GM19452 (cell line): ENCODE data around the gene GNA14.
"Not testable (repeated sequence)": the region's sequence is repeated elsewhere in the genome, so short reads cannot be mapped to it uniquely, and the experiment has no call there.

Source experiments
- ATAC-seq: cut with Tn5 transposase; IDR thresholded peaks from one replicate; pipeline ENCODE4 v1.9.1; 2021; ENCODE audit not compliant: unreplicated experiment

GNA14 gene

DNA sequence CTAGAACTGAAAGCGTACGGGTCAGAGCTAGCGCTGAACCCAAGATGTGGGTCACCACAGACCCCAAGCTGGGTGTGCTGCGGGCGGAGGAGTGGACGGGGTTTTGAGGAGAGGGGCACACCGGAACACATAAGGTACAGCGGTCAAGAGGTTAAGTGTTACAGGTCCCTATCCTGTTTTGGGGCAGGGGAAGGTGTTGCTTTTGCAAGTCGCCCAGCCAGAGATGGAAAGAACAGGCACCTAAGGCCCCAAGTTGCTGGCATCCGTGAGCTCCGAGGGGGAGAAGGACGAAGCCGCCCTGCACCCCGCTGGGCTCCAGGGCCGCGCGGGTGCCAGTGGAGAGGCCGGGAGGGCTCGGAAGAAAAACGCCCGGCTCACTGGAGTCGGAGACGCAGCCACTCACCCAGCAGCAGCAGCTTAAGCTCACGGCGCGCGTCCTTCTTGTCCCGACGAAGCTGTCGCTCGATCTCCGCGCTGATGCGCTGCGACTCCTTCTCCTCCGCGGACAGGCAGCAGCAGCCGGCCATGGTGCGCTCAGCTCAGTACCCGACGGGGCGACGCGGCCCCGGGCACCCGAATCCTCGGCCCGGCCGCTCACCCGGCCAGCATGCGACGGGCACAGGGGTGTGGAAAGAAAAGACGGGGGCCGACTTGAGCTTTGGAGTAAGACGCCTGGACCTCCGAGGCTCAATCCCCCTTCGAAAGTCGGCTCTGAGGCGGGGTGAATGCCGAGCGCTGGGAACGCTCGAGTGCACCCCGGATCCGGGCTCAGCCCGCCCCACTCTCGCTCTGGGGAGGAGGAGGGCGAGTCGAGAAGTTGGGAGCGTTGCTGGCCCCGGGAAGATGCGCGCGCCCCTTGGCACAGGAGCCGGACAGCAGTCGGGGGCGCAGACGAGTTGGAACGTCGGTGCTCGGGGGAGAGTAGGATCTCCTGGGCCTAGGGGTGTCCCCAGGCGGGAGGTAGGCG lies 572 bp downstream of the GNA14 start:
- no peak for ATAC-seq

DNA sequence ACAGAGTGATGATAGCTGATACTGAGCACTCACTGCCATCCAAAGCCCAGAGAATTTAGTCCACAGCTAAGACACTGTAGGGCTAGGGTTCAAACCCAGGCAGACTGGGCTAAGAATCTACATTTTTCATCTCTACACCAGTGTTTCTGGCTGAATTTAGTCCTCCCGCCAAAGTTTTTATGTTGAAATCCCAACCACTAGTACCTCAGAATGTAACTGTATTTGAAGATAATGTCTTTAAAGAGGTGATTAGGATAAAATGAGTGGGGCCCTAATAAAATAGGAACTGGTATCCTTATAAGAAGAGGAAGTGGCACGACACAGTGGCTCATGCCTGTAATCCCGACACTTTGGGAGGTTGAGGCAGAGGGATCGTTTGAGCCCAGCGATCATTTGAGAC lies 4.3 kb downstream of the GNA14 start:
- ATAC-seq: no peak

DNA sequence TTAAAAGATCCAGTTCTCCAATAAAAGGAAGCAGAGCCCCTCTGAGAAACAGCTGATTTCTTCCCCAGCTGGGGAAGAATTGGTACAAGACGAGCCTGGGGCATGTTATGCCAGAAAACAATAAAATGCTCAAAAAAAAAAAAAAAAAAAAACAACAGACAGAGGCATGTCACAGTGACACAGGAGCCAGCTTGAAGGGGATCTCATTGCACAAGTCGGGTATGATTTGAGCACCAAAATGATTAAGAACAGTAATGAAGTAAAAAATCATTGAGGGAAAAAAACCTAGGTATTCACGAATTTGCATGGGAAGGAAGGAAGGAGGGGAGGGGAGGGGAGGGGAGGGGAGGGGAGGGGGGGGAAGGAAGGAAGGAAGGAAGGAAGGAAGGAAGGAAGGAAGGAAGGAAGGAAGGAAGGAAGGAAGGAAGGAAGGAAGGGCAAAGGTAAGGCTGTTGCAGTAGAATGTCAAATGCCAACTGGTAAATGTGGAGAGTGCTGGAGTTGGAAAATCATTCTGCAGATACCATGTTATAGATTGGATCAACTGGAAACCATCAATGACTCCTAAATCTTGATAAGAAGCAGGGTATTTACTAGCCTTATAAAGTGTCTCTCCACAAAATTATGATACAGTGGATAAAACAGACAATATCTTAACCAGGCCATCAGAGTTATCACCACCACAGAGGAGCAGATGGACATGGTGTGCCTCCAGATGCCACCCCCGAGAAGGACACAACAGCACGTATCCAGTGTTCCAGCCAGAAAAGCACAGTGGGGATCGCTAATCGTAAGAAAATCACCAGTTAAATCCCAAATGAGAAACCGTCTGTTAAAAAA lies 7.2 kb downstream of the GNA14 start:
- no peak for ATAC-seq

DNA sequence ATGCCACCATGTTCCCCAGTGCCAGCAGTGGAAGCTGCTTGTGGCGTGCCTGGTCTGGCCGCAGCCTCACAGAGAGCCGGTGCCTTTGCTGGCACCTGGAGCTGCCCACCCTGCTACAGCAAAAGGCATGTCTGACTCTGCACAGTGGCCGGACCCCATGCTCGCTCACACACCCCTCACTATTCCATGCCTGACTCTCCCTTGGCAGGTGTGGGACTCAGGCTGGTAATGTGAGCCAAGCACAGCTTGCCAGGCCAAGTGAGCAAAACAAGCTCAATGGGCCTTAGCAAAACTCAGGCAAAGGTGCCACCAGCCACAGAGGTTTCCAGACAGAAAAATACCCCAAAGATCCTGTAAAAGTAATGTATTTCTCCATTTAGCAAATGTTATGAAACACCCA lies 15.5 kb downstream of the GNA14 start:
- no peak for ATAC-seq

DNA sequence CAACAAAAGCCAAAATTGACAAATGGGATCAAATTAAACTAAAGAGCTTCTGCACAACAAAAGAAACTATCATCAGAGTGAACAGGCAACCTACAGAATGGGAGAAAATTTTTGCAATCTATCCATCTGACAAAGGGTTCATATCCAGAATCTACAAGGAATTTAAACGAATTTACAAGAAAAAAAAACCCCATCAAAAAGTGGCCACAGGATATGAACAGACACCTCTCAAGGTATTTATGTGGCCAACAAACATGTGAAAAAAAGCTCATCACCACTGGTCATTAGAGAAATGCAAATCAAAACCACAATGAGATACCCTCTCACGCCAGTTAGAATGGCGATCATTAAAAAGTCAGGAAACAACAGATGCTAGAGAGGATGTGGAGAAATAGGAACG lies 19.3 kb downstream of the GNA14 start:
- not testable (repeated sequence) for ATAC-seq

DNA sequence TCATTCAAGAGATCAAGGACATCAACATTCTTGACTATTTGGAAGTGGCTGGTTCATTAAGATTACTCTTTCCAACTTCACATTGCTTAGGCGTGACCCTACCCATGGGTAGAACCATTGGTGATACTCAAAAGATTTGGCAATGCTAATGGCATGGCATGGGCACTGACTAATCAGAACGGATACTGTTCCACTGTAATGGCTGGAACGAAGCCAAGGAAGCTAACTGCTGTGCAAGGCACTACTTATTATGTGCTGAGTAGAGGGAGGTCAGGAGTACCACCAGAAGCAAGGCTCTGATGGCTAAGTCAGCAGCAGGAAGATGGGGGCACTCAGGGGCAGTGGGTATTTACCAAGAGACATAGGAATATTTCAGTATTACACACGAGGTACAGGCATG lies 31.9 kb downstream of the GNA14 start:
- no peak for ATAC-seq

DNA sequence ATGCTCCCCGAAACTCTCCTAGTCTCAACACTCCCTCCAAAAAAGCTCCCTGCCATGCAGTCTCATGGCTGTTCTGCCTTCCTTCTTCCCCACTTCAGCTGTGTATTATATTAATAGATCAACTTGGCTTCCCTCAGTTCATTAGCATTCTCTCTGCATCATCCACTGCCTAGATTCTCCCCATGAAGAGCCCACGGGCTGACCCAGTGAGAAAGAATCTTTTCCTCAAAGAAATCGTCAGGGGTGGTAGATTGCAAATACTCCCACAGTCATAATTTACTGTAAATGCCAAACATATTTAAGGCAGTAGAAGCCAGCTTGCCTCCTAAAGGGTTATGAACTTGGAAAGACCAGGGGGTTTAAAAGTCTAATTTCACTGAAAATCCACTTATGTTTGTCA lies 33.5 kb downstream of the GNA14 start:
- no peak for ATAC-seq

DNA sequence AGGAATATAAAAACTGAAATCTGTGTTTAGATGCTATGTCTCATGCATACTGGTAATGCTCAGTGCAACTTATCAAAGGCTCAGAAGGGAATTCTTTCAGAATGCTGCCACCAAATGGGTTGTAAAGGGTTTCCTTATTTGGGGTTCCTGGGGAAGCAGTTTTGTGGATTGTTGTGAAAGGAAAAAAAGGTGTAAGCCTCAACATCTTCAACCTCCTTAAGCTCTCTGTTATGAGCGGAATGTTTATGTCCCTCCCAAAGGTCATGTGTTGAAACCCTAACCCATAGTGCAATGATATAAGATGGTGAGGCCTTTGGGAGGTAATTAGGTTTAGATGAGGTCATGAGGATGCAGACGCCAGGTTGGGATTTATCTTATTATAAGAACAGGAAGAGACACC lies 41.6 kb downstream of the GNA14 start:
- no peak for ATAC-seq

DNA sequence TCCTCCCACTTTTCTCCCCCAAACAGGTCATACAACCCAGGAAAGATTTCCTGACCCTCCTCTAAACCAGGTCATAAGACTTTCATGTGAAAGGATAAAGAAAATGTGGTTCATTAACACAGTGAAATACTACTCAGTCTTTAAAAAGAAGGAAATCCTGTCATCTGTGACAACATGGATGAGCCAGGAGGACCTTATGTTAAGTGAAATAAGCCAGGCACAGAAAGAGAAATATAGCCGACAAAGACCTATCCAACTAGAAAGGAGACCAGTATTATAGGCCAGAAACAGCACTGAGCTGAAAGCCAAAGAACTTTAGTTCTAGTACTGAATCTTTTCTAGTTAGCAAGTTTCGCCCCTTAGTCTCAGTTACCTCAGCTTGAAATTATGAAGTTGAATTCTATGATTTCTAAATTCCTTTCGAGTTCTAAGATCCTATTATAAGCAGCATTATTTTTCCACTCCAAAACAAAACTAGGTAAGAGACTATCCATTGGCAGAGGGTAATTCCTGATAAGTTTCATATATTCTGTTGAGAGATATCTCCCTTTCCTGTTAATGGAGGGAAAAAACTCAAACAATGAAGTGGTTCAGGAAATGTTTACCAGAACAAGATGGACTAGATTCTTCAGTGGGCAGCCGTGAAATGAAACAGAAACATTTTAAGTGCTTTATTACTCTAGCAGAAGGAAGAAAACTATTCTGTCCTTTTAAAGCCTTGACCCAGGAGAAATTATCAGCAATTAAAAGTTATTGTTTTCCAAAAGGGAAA lies 42.5 kb downstream of the GNA14 start:
- ATAC-seq: no peak

DNA sequence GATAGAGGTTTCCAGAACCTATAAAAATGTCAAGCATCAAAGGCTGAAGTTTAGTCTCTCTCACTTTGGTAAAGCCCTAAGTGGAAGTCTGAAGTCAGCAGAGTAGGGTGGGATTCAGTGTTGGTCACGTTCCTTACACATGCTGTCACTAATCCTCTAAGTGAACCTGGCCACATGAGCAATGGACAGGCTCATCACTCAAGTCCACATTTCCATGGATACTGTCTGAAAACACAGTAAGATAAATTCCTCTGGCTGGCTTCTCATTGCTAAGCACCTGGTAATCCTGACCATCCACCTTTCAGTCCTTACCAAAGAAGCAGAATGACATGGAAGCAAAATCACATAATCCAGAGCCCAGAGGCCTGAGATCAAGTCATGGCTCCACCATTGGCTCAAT lies 43.8 kb downstream of the GNA14 start:
- ATAC-seq: no peak

DNA sequence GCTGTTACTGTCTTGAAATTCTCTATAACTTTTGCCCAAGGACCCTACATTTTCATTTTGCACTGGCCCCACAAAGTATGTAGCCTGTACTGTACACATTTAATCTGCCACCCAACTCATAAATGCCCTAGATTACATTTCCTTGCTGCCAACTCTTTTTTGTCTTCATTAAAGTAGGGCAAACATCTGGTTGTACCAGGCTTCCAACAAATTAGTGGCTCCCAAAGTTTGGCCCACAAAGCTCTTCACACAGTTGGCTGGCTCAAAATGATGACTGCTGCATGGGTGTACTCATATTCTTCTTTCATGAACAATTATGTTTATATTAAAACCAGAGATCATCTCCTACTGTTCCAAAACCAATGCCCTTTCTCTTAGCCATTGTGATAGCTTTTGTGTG lies 45.3 kb downstream of the GNA14 start:
- ATAC-seq: no peak

DNA sequence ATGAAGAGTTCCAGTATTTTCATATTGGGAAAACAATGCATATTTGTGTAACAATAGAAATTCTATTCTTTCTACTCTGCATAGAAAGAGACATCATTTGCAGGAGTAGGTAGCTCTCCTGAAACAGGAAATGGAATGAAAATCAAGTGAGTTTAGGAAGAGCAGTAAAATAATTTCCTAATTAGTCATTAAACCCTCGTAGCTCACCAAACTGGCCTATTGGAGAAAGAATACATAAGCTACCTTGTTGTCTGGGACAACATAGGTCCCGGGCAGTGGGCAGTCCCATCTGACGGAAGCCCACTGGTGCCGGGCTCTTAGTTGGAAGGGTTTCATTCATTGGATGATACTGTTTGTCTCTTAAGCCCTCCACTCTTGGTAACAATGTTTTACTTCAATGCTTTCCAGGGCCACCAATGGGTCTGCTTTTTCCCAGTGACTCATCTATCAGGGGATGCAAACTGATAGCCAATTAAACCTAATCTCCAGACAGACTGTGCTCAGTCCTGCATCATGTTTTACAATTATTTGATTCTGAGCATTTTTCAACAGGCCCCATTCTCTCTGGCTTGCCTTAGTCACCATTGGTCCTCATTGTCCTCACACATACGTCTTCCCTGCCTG lies 46.5 kb downstream of the GNA14 start:
- no peak for ATAC-seq

DNA sequence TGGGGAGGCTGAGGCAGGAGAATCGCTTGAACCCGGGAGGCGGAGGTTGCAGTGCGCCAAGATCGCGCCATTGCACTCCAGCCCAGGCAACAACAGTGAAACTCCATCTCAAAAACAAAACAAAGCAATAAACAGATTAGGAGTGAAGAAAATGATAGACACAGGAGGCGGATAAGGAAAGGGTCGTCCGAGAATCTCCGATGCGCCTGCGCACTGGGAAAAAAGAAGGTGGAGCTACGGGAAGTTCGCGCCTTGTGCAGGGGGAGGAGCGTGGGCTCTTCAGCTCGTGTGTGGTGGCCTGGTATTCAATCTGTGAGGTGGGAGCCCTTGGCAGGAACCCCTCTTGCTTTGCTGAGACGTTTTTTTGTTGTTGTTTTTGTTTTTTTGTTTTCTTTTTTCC lies 47.3 kb downstream of the GNA14 start:
- ATAC-seq: no peak

DNA sequence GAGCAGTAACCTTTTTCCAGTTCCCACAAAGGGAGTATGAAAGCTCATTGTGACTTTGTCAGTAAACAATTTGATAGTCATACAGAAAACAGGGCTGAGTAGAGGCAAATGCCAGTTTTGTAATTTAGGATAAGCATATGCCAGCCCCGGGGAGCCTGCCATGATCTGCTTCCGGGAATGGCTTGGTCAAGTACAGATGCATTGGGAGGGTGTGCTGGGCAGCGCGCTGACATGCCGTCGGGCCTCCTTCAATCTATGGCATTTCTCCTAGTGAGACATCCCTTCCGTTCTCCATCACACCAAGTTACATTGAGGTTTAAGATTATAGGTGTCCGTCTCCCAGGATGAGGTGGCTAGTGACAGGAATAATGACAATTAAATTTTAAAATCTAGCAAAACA lies 48.6 kb downstream of the GNA14 start:
- ATAC-seq: no peak

DNA sequence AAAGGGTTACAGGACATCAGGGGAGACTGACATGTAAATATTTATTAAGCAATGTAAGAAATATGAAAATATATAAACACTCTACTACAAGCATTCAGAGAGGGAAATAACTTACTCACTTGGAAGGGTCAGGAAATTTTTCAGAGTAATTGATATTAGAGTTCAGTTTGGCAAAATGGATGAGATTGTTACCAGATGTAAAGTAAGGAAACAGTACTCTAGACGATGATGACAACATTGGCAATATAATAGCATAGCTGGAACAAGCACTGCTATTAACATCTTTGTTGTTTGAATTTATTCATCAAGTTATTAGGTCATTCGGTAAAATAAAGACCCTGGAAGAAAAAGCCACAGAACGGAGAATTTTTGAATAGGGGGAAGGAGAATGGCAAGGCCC lies 49.1 kb downstream of the GNA14 start:
- no peak for ATAC-seq

DNA sequence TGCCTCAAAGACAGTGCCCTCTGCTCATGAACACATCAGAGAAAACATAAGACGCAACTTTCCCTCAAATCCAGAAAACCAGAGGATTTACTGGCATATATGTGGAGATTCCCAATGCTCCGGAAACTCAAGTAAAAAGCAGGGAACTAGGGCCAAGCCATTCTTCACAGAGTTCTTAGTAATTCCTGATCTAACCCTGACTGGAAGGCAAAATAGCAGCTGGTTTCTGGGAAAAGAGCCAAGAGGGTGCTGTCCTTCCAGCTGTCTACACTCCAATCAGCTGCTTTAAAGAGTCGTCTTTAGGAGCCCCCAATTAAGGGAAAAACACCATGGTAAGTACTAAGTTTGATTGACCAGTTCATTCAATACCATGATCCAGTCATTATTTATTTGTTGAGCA lies 49.6 kb downstream of the GNA14 start:
- ATAC-seq: no peak

DNA sequence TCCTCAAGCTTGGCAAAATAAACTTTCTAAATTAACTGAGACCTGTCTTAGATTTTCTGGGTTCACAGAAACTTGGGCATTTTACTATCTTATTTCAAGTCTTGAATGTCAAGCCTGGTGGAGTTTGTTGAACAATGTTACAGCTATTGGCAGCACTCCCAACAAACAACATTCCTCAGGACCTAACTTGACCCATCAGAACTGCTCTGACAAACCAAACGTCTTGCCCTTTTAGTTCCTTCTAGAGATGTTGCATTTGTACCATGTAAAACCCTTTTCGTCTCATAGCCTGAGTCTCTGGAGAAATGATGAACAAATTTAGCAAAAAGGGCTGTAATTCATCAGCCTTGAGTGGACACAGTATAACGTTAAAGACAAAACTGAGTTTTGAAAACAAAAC lies 51.1 kb downstream of the GNA14 start:
- no peak for ATAC-seq

DNA sequence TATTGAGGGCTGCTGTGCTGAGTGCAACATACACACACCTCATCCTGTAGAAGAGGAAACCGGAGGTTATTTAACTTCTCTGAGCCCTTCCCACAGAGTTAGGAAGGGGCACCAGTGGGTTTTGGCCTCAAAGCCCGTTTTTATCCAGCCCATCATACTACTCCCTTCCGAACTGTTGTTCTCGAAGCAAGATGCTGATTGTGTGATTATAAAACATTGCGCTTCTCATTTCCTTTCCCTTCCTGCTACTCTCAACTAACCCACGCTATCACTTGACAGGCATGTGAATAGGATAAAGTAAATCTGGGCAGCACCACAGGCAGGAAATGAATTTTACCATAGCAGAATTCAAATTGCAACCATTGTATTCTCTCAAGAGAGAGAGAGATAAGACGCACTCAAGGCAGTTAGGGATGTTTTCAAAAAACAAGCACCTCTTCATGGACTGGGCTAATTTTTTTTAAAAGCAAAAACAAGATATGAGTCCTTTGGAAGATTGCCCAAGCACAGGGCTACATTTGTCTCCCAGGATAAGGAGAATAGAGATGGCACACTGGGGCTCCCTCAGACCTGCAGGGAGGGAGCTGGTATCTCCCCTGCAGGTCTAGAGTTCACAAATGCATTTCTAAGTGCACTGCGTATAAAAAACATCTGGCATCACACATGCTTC lies 52.6 kb downstream of the GNA14 start:
- no peak for ATAC-seq

DNA sequence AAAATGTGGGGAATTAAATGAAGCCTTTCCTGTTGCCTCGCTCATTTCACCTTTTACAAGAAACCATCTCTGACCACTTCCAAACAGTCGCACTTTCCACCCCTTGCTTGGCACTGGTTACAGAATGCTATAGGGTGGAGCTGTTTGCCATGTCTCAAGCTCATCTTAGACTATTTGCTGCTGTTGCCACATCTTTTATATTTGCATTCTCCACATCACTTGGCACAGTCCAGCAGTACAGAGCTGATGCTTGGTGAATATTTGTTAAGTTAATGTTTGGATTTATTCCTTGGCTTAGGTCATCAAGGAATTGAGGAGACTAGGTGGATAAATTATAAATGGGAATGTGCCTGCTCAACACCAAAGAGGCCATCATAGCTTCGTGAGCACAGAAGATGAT lies 53.2 kb downstream of the GNA14 start:
- ATAC-seq: no peak

DNA sequence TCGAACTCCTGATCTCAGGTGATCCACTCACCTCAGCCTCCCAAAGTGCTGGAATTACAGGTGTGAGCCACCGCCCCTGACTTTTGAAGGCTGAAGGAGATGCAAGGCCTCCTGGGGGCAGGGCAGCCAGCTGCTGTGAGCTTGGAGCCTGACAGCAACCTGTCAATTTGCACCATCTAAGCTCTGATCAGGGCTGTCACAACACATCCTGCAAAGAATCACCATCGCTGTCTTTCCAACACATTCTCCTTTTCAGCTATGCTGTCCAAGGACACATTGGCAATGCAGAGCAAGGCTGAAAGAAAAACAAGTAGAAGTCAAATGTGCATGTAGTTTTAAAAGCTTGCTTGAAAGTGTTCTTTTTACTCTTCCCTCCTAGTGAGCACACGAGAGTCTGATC lies 54.6 kb downstream of the GNA14 start:
- no peak for ATAC-seq
